ENCODE data around the gene INHBC.
"Not testable (repeated sequence)": the region's sequence is repeated elsewhere in the genome, so short reads cannot be mapped to it uniquely, and the experiment has no call there.

INHBC gene

DNA sequence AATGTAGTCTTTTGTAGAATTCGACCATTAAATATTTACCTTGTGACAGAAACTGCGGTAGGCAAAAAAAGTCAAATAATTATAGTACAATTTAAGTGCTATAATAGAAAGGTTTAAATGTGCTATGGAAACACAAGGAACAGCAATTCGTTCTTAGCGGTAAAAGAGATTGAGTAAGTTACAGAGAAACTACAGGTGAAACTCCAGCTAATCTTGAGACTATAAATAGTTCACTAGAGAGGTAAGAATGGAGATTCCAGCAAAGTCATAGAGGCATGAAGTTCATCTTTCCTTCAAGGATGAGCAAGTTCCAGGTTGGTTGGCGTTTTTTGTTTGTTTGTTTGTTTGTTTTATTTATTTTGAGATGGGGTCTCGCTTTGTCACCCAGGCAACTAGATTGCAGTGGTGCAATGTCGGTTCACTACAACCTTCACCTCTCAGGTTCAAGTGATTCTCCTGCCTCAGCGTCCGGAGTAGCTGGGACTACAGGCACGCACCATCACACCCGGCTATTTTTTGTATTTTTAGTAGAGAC is 2.9 kb upstream of the INHBC start:
- Mint-ChIP-seq H3K4me3 (peak overlapping the region; percentile 88), H3K4me1 (peaks cover 42% of the 10 kb centered on the region), H3K27ac (ENCODE audit: low read depth) (peak overlapping the region; percentile 100), H3K9me3 (no peaks in the 10 kb centered on the region), H3K27me3 (no peaks in the 10 kb centered on the region), H3K36me3 (ENCODE audit: insufficient read depth) (peaks cover 19% of the 10 kb centered on the region)
- no peak for DNase-seq (ENCODE audit: low spot score in 2 of 2)
- no peak for ATAC-seq (replicated peaks; ENCODE audit: extremely low read depth, poor library complexity, severe bottlenecking)

- peaks cover 17% of the 10 kb centered on the region for H3K36me3 Mint-ChIP-seq (ENCODE audit: insufficient read depth)
- H3K27ac Mint-ChIP-seq (ENCODE audit: low read depth) = no peak overlapping the region
- DNase-seq (ENCODE audit: low spot score in 2 of 2) (no peak), ATAC-seq (replicated peaks; ENCODE audit: extremely low read depth, poor library complexity, severe bottlenecking) (no peak)
- peaks cover 31% of the 10 kb centered on the region for H3K4me1 Mint-ChIP-seq
- no peak overlapping the region for H3K4me3 Mint-ChIP-seq
- no peaks in the 10 kb centered on the region for H3K27me3 Mint-ChIP-seq
- no peaks in the 10 kb centered on the region for H3K9me3 Mint-ChIP-seq
Observed at GRCh38 chr12:57433370-57433769, 1.2 kb upstream of the INHBC start.

DNA sequence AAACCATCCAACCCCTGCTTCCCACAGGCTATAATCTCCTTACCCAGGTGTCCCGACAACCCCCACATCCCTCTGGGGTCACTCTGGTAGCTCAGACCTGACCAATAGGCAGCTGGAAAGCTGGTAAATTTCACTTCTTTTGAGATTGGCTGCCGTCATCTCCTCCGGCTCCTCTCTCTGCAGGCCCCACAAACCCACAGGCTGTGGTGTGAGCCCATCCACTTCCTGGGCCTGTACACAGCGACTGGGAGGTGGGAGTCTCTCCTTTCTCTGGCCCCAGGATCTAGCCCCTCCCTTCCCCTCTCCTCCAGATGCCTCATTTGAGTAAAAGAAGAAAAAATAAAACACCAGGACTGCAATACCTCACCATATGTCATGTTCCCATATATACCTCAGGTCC is 709 bp downstream of the INHBC start:
- no peaks in the 10 kb centered on the region for H3K9me3 Mint-ChIP-seq
- DNase-seq (ENCODE audit: low spot score in 2 of 2) = no peak
- peaks cover 7% of the 10 kb centered on the region for H3K36me3 Mint-ChIP-seq (ENCODE audit: insufficient read depth)
- peak overlapping the region; percentile 12 for H3K4me3 Mint-ChIP-seq
- H3K27ac Mint-ChIP-seq (ENCODE audit: low read depth) = peak overlapping the region; percentile 79
- H3K4me1 Mint-ChIP-seq = peaks cover 18% of the 10 kb centered on the region
- no peak for ATAC-seq (replicated peaks; ENCODE audit: extremely low read depth, poor library complexity, severe bottlenecking)
- peaks cover under 1% of the 10 kb centered on the region for H3K27me3 Mint-ChIP-seq

DNA sequence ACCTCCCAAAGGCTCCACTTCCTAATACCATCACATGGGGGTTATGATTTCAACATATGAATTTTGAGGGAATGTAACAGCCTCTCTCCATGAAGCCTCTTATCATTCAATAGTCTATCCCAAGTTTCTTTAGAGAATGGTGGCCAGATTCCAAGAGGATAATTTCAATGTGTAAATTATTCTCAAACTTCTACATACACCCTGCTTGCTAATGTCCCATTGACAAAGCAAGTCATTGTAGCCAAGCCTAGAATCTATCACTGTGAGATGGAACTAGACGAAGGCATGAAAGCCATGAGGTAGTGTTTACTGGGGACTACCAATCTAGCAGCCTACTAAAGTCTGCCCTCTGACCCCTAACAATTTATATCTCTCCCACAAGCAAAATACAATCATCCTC is 3.8 kb downstream of the INHBC start:
- Mint-ChIP-seq H3K4me3 (no peak overlapping the region), H3K4me1 (peaks cover 7% of the 10 kb centered on the region), H3K27me3 (peaks cover 16% of the 10 kb centered on the region), H3K36me3 (ENCODE audit: insufficient read depth) (no peaks in the 10 kb centered on the region), H3K27ac (ENCODE audit: low read depth) (no peak overlapping the region), H3K9me3 (peaks cover 5% of the 10 kb centered on the region)
- DNase-seq (ENCODE audit: low spot score in 2 of 2) (no peak), ATAC-seq (replicated peaks; ENCODE audit: extremely low read depth, poor library complexity, severe bottlenecking) (no peak)

GRCh38 chr12:57439762-57440266 is 5.2 kb downstream of the INHBC start:
- Mint-ChIP-seq H3K4me1 (peaks cover 7% of the 10 kb centered on the region), H3K9me3 (peaks cover 5% of the 10 kb centered on the region), H3K27ac (ENCODE audit: low read depth) (no peak overlapping the region), H3K36me3 (ENCODE audit: insufficient read depth) (no peaks in the 10 kb centered on the region), H3K27me3 (peaks cover 16% of the 10 kb centered on the region), H3K4me3 (no peak overlapping the region)
- no peak for DNase-seq (ENCODE audit: low spot score in 2 of 2)
- ATAC-seq (replicated peaks; ENCODE audit: extremely low read depth, poor library complexity, severe bottlenecking) = no peak

DNA sequence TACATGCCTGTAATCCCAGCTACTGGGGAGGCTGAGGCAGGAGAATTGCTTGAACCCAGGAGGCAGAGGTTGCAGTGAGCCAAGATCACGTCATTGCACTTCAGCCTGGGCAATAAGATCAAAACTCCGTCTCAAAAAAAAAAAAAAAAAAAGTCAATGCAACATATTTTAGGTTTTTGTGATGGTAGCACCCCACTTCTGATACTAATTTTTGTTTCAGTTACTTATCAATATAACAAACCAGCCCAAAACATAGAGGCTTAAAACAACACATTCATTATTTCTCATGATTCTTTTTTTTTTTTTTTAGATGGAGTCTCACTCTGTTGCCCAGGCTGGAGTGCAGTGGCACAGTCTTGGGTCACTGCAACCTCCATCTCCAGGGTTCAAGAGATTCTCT is 6.8 kb downstream of the INHBC start:
- ATAC-seq (replicated peaks; ENCODE audit: extremely low read depth, poor library complexity, severe bottlenecking); DNase-seq (ENCODE audit: low spot score in 2 of 2); H3K4me1 Mint-ChIP-seq; H3K4me3 Mint-ChIP-seq; H3K9me3 Mint-ChIP-seq; H3K27ac Mint-ChIP-seq (ENCODE audit: low read depth); H3K36me3 Mint-ChIP-seq (ENCODE audit: insufficient read depth): not testable (repeated sequence)
- H3K27me3 Mint-ChIP-seq = peaks cover 16% of the 10 kb centered on the region

- no peak overlapping the region for H3K27ac Mint-ChIP-seq (ENCODE audit: low read depth)
- H3K9me3 Mint-ChIP-seq = peaks cover 5% of the 10 kb centered on the region
- H3K4me3 Mint-ChIP-seq = no peak overlapping the region
- no peaks in the 10 kb centered on the region for H3K4me1 Mint-ChIP-seq
- ATAC-seq (replicated peaks; ENCODE audit: extremely low read depth, poor library complexity, severe bottlenecking) (no peak), DNase-seq (ENCODE audit: low spot score in 2 of 2) (no peak)
- H3K27me3 Mint-ChIP-seq = peaks cover 16% of the 10 kb centered on the region
- no peaks in the 10 kb centered on the region for H3K36me3 Mint-ChIP-seq (ENCODE audit: insufficient read depth)
Observed at GRCh38 chr12:57441846-57442427, 7.4 kb downstream of the INHBC start.

- H3K9me3 Mint-ChIP-seq; H3K4me1 Mint-ChIP-seq; H3K36me3 Mint-ChIP-seq (ENCODE audit: insufficient read depth); ATAC-seq (replicated peaks; ENCODE audit: extremely low read depth, poor library complexity, severe bottlenecking); H3K4me3 Mint-ChIP-seq; H3K27ac Mint-ChIP-seq (ENCODE audit: low read depth); DNase-seq (ENCODE audit: low spot score in 2 of 2): not testable (repeated sequence)
- peaks cover 16% of the 10 kb centered on the region for H3K27me3 Mint-ChIP-seq
Observed at GRCh38 chr12:57444337-57444736, 9.8 kb downstream of the INHBC start.

GRCh38 chr12:57444744-57445143 is 10.2 kb downstream of the INHBC start:
- DNase-seq (ENCODE audit: low spot score in 2 of 2) = no peak
- peaks cover 16% of the 10 kb centered on the region for H3K27me3 Mint-ChIP-seq
- H3K27ac Mint-ChIP-seq (ENCODE audit: low read depth) = no peak overlapping the region
- peaks cover 5% of the 10 kb centered on the region for H3K9me3 Mint-ChIP-seq
- no peak overlapping the region for H3K4me3 Mint-ChIP-seq
- no peak for ATAC-seq (replicated peaks; ENCODE audit: extremely low read depth, poor library complexity, severe bottlenecking)
- H3K4me1 Mint-ChIP-seq = no peaks in the 10 kb centered on the region
- H3K36me3 Mint-ChIP-seq (ENCODE audit: insufficient read depth) = no peaks in the 10 kb centered on the region

DNA sequence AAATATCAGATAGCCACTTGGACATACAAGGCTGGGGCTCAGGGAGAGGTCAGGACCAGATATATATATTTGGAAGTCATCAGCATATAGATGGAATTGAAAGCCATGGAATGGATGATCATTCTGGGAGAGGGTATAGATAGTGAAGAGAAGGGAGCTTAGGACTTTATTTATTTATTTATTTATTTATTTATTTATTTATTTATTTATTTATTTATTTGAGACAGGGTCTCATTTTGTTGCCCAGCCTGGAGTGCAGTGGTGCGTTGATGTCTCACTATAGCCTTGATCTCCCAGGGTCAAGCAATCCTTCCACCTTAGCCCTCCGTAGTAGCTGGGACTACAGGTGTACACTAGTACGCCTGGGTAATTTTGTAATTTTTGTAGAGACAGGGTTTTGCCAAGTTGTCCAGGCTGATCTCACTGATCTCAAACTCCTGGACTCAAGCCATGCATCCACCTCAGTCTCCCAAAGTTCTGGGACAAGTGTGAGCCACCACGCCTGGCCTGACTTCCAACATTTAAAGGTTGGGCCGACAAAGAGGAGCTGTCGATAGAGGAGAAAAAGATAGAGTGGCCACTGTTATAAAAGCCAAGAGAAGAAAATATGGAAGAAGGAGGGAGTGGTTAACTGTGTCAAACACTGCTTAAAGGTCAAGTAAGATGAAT is 11.8 kb downstream of the INHBC start:
- peaks cover 5% of the 10 kb centered on the region for H3K9me3 Mint-ChIP-seq
- H3K4me1 Mint-ChIP-seq = no peaks in the 10 kb centered on the region
- no peak overlapping the region for H3K4me3 Mint-ChIP-seq
- no peak overlapping the region for H3K27ac Mint-ChIP-seq (ENCODE audit: low read depth)
- ATAC-seq (replicated peaks; ENCODE audit: extremely low read depth, poor library complexity, severe bottlenecking) (no peak), DNase-seq (ENCODE audit: low spot score in 2 of 2) (no peak)
- peaks cover 7% of the 10 kb centered on the region for H3K27me3 Mint-ChIP-seq
- H3K36me3 Mint-ChIP-seq (ENCODE audit: insufficient read depth) = no peaks in the 10 kb centered on the region

DNA sequence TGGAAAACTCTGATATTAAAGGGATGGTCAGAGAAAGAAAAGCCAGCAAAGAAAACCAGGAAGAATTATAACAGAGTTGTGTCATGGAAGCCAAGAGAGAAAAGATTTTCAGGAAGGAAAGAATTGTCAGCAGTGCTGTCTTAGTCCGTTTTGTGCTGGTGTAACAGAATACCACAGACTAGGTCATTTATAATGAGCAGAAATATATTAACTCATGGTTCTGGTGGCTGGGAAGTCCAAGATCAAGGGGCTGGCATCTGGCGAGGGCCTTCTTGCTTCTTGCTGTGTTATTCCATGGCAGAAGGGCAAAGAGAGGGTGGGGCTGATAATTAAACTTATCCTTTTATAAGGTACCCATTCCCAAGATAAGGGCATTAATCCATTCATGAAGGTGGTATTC is 14.1 kb downstream of the INHBC start:
- H3K36me3 Mint-ChIP-seq (ENCODE audit: insufficient read depth) = no peaks in the 10 kb centered on the region
- no peak overlapping the region for H3K4me3 Mint-ChIP-seq
- H3K27ac Mint-ChIP-seq (ENCODE audit: low read depth) = no peak overlapping the region
- no peak for DNase-seq (ENCODE audit: low spot score in 2 of 2)
- H3K9me3 Mint-ChIP-seq = no peaks in the 10 kb centered on the region
- H3K4me1 Mint-ChIP-seq = no peaks in the 10 kb centered on the region
- H3K27me3 Mint-ChIP-seq = peaks cover 16% of the 10 kb centered on the region
- ATAC-seq (replicated peaks; ENCODE audit: extremely low read depth, poor library complexity, severe bottlenecking) = no peak

DNA sequence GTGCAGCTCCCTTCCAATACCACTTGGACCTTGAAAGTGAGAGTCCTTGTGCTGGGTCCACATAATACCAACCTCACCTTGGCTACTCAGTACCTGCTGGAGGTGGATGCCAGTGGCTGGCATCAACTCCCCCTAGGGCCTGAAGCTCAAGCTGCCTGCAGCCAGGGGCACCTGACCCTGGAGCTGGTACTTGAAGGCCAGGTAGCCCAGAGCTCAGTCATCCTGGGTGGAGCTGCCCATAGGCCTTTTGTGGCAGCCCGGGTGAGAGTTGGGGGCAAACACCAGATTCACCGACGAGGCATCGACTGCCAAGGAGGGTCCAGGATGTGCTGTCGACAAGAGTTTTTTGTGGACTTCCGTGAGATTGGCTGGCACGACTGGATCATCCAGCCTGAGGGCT is 14.8 kb downstream of the INHBC start:
- Mint-ChIP-seq H3K4me3 (no peak overlapping the region), H3K36me3 (ENCODE audit: insufficient read depth) (no peaks in the 10 kb centered on the region), H3K9me3 (no peaks in the 10 kb centered on the region), H3K4me1 (no peaks in the 10 kb centered on the region), H3K27me3 (peaks cover 16% of the 10 kb centered on the region), H3K27ac (ENCODE audit: low read depth) (no peak overlapping the region)
- DNase-seq (ENCODE audit: low spot score in 2 of 2) (no peak), ATAC-seq (replicated peaks; ENCODE audit: extremely low read depth, poor library complexity, severe bottlenecking) (no peak)

- Mint-ChIP-seq H3K9me3 (no peaks in the 10 kb centered on the region), H3K36me3 (ENCODE audit: insufficient read depth) (no peaks in the 10 kb centered on the region)
Observed at GRCh38 chr12:57450057-57450456, 15.5 kb downstream of the INHBC start.

More at GRCh38 chr12:57450057-57450456, 15.5 kb downstream of the INHBC start:
- no peak overlapping the region for H3K4me3 Mint-ChIP-seq
- ATAC-seq (replicated peaks; ENCODE audit: extremely low read depth, poor library complexity, severe bottlenecking) (no peak), DNase-seq (ENCODE audit: low spot score in 2 of 2) (no peak)
- H3K4me1 Mint-ChIP-seq = no peaks in the 10 kb centered on the region
- no peak overlapping the region for H3K27ac Mint-ChIP-seq (ENCODE audit: low read depth)
- peaks cover 16% of the 10 kb centered on the region for H3K27me3 Mint-ChIP-seq
